A549 (cell line): ENCODE measurements around the gene CCDC50. TPM values are rescaled to one million over a fixed set of nuclear protein-coding genes. Genes with fewer than 3 reads are reported as not detected.

Source experiments
- ATAC-seq, 2 experiments: fragments of 200-7000 bp in 1 of 2; fragments of >200 bp in 1 of 2; cut with Nextera tagmentation in 1 of 2; cut with Tn5 transposase in 1 of 2; 3 replicates each; pipeline versions ENCODE4 v1.8.0 to v1.9.1; 2018 to 2020; ENCODE audit warnings: mild to moderate bottlenecking in 1 of 2, moderate library complexity in 1 of 2
- CTCF ChIA-PET: fragments of 300-600 bp; sonication (Branson Sonifier 250); formaldehyde crosslinking; extraction: SDS; loops from one replicate; lab custom pipeline; 2021; ENCODE audit warnings: antibody characterized with exemption, inconsistent platforms; lab: Yijun Ruan, JAX
- POLR2A ChIA-PET: fragments of 350-600 bp; formaldehyde crosslinking; extraction: SDS; loops from one replicate; lab custom pipeline; 2021; ENCODE audit warnings: antibody characterized with exemption, inconsistent platforms; lab: Yijun Ruan, JAX
- DNase-seq, 2 experiments: peaks; one replicate each; pipeline versions ENCODE4 v3.0.0 to v3.0.0-alpha.2; 2011 to 2016; ENCODE audit warnings: low read depth in 1 of 2, low spot score in 1 of 2
- FAIRE-seq: peaks from 2 replicates; lab custom pipeline; 2011; peaks lifted over from hg19 to GRCh38; lab: Jason Lieb, UNC
- H3K27ac ChIP-seq, 2 experiments: fragments of >200 bp; sonication (Bioruptor Twin); formaldehyde crosslinking; 3 replicates each; pipeline ENCODE4 v1.5.1; 2016 to 2017
- H3K4me1 ChIP-seq: fragments of >200 bp; sonication (Bioruptor Twin); formaldehyde crosslinking; 3 replicates; pipeline ENCODE4 v1.6.1; 2016
- H3K4me2 ChIP-seq: fragments of >200 bp; sonication (Bioruptor Twin); formaldehyde crosslinking; 3 replicates; pipeline ENCODE4 v1.6.1; 2016
- H3K4me3 ChIP-seq: fragments of >200 bp; sonication (Bioruptor Twin); formaldehyde crosslinking; 3 replicates; pipeline ENCODE4 v1.5.1; 2016
- H3K9me3 ChIP-seq: fragments of >200 bp; sonication (Bioruptor Twin); formaldehyde crosslinking; 3 replicates; pipeline ENCODE4 v1.6.1; 2016
- CBX2 ChIP-seq: fragments of 200-600 bp; sonication (generic); IDR thresholded peaks from 2 replicates; pipeline ENCODE4 v1.6.1; 2016; ENCODE audit warnings: low read depth, mild to moderate bottlenecking, borderline replicate concordance
- CBX8 ChIP-seq: fragments of 200-600 bp; sonication (generic); IDR thresholded peaks from 2 replicates; pipeline ENCODE4 v1.6.1; 2016
- CEBPB ChIP-seq, 2 experiments: fragments of >200 bp in 1 of 2; sonication (Bioruptor Twin) in 1 of 2; formaldehyde crosslinking in 1 of 2; IDR thresholded peaks; 2 replicates each; pipeline ENCODE4 v1.6.1; 2012 to 2016
- EP300 ChIP-seq, 2 experiments: fragments of >200 bp; sonication (Bioruptor Twin); formaldehyde crosslinking; IDR thresholded peaks; 2 replicates in 1 of 2; 3 replicates in 1 of 2; pipeline ENCODE4 v1.6.1; 2016 to 2017
- FOSB ChIP-seq: fragments of 250-450 bp; sonication (Bioruptor Pico); IDR thresholded peaks from 2 replicates; pipeline ENCODE4 v1.5.0; 2020; ENCODE audit warnings: mild to moderate bottlenecking, moderate library complexity
- GATA3 ChIP-seq: IDR thresholded peaks from 2 replicates; pipeline ENCODE4 v1.6.1; 2012; ENCODE audit warnings: borderline replicate concordance
- HDAC2 ChIP-seq: fragments of 200-600 bp; sonication (generic); IDR thresholded peaks from 2 replicates; pipeline ENCODE4 v1.6.1; 2016
- JUNB ChIP-seq: fragments of >200 bp; sonication (Bioruptor Twin); formaldehyde crosslinking; IDR thresholded peaks from 2 replicates; pipeline ENCODE4 v1.6.1; 2016
- KDM1A ChIP-seq: fragments of 200-600 bp; sonication (generic); IDR thresholded peaks from 2 replicates; pipeline ENCODE4 v1.6.1; 2016; ENCODE audit warnings: low read depth, mild to moderate bottlenecking
- MAZ ChIP-seq: fragments of 150-350 bp; IDR thresholded peaks from 2 replicates; pipeline ENCODE4 v1.6.1; 2014; ENCODE audit warnings: antibody characterized with exemption, low read depth, low read length, borderline replicate concordance
- POLR2A ChIP-seq: IDR thresholded peaks from 2 replicates; pipeline ENCODE4 v1.6.1; 2012; ENCODE audit warnings: mild to moderate bottlenecking, low read length
- ZNF302 ChIP-seq: fragments of 250-450 bp; sonication (Bioruptor Pico); IDR thresholded peaks from 2 replicates; pipeline ENCODE4 v1.9.0; 2021; ENCODE audit warnings: inconsistent platforms, mild to moderate bottlenecking, moderate library complexity
- ZSCAN20 ChIP-seq: fragments of 250-450 bp; sonication (Bioruptor Pico); IDR thresholded peaks from 2 replicates; pipeline ENCODE4 v1.8.0; 2022; ENCODE audit warnings: mild to moderate bottlenecking, moderate library complexity
- WGBS: methylation state at CpG from one replicate; pipeline ENCODE4 v1.1.6; 2017; ENCODE audit errors: missing lambda C conversion rate; 5-methylcytosine and 5-hydroxymethylcytosine counted together
- polyA plus RNA-seq, 4 experiments: library from polyadenylated mRNA; depleted of rRNA in 3 of 4; stranded (reverse); fragments of >200 nt; fragmentation: RNase III in 1 of 4; extraction: RNeasy Plus Mini Kit Qiagen cat#74134 plus additional on column Dnase treatment in 1 of 4; gene quantifications; 2 replicates in 3 of 4; 3 replicates in 1 of 4; pipeline ENCODE4 v1.2.3, GENCODE V29; 2011 to 2017
- TF ChIP-seq, protein P1 (sequence below): fragments of 200-600 bp; sonication (generic); IDR thresholded peaks from 2 replicates; pipeline ENCODE4 v1.6.1; 2016; ENCODE audit warnings: antibody characterized with exemption, mild to moderate bottlenecking, moderate library complexity
- TF ChIP-seq, protein P2 (sequence below): fragments of >200 bp; sonication (Bioruptor Twin); formaldehyde crosslinking; IDR thresholded peaks from 2 replicates; pipeline ENCODE4 v1.6.1; 2016
- TF ChIP-seq, protein P3 (sequence below): fragments of >200 bp; sonication (Bioruptor Twin); formaldehyde crosslinking; IDR thresholded peaks from 3 replicates; pipeline ENCODE4 v1.5.1; 2016

Gene CCDC50
- polyA plus RNA-seq, 2 of the 4 experiments (the other 2 are of a cell fraction) = 20.1 to 43.8 TPM

- no peak for TF ChIP-seq HDAC2
- TF ChIP-seq CEBPB (IDR thresholded peaks at IDR 0.05) = no peak
- TF ChIP-seq EP300 (IDR thresholded peaks at IDR 0.05) = no peak
- TF ChIP-seq, protein P1, sequence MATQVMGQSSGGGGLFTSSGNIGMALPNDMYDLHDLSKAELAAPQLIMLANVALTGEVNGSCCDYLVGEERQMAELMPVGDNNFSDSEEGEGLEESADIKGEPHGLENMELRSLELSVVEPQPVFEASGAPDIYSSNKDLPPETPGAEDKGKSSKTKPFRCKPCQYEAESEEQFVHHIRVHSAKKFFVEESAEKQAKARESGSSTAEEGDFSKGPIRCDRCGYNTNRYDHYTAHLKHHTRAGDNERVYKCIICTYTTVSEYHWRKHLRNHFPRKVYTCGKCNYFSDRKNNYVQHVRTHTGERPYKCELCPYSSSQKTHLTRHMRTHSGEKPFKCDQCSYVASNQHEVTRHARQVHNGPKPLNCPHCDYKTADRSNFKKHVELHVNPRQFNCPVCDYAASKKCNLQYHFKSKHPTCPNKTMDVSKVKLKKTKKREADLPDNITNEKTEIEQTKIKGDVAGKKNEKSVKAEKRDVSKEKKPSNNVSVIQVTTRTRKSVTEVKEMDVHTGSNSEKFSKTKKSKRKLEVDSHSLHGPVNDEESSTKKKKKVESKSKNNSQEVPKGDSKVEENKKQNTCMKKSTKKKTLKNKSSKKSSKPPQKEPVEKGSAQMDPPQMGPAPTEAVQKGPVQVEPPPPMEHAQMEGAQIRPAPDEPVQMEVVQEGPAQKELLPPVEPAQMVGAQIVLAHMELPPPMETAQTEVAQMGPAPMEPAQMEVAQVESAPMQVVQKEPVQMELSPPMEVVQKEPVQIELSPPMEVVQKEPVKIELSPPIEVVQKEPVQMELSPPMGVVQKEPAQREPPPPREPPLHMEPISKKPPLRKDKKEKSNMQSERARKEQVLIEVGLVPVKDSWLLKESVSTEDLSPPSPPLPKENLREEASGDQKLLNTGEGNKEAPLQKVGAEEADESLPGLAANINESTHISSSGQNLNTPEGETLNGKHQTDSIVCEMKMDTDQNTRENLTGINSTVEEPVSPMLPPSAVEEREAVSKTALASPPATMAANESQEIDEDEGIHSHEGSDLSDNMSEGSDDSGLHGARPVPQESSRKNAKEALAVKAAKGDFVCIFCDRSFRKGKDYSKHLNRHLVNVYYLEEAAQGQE = no peak
- H3K27ac ChIP-seq = peak within 1 kb of the TSS; percentile 92 to 93
- ATAC-seq (peak; percentile 70 to 74), FAIRE-seq (no peak), DNase-seq (peak in 1 of 2 experiments; percentile 29)
- peaks cover 26% of the 10 kb centered on the region for H3K4me1 ChIP-seq
- 0% methylated on average over 9 of the region's 37 CpGs for WGBS
- H3K9me3 ChIP-seq = no peaks in the 10 kb centered on the region
- ChIA-PET POLR2A (no interaction called here), CTCF (interaction anchor here (1.2 kb wide), 1 partner anchor 9 kb away, joined by 3 read pairs; no protein-coding TSS in a partner anchor)
- peak within 1 kb of the TSS; percentile 95 for H3K4me3 ChIP-seq
- H3K4me2 ChIP-seq = peak within 1 kb of the TSS; percentile 99
Observed at GRCh38 chr3:191329654-191330529, 698 bp downstream of the CCDC50 start, which contains the start of gene UTS2B. TSS of gene UTS2B (minus strand) at chr3:191330526. CDS start at chr3:191282189, 48,337 bp downstream.

DNA sequence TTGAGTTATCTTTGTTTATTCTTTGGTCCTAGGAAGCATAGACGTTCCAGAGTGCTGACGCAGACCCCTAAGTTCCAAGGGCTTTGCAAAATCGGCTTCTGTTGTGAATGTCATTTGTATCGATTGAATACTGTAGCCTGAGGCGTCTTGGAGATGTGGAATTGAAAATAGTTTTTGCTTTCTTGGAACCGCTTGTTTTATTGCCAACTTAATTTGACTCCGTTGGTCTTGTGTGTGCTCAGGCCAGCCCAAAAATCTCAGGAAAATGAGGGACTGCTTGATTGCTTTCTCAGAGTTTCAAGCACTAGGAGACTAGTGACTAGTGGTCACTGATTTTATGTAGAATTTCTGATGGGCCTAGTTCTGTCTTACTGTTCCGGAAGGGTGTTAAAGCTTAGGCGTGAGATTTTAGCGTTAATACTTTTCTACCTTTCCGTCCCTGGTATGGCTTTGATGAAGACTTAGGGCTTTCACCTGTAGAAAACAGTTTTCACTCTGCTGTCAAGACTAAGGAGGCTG, 1.4 kb downstream of the CCDC50 start:
- POLR2A ChIA-PET = no interaction called here
- 9% methylated on average over 11 of the region's 11 CpGs for WGBS

More for the DNA sequence above, 1.4 kb downstream of the CCDC50 start:
- TF ChIP-seq, protein P2, sequence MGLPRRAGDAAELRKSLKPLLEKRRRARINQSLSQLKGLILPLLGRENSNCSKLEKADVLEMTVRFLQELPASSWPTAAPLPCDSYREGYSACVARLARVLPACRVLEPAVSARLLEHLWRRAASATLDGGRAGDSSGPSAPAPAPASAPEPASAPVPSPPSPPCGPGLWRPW = no peak
- TF ChIP-seq CBX8 (no peak), ZNF302 (CRISPR knock-in tag) (no peak), CBX2 (no peak), KDM1A (no peak), POLR2A (no peak), MAZ (no peak), GATA3 (no peak), ZSCAN20 (CRISPR knock-in tag) (no peak), FOSB (CRISPR knock-in tag) (no peak), JUNB (no peak)
- TF ChIP-seq, protein P1 = no peak
- TF ChIP-seq, protein P3, sequence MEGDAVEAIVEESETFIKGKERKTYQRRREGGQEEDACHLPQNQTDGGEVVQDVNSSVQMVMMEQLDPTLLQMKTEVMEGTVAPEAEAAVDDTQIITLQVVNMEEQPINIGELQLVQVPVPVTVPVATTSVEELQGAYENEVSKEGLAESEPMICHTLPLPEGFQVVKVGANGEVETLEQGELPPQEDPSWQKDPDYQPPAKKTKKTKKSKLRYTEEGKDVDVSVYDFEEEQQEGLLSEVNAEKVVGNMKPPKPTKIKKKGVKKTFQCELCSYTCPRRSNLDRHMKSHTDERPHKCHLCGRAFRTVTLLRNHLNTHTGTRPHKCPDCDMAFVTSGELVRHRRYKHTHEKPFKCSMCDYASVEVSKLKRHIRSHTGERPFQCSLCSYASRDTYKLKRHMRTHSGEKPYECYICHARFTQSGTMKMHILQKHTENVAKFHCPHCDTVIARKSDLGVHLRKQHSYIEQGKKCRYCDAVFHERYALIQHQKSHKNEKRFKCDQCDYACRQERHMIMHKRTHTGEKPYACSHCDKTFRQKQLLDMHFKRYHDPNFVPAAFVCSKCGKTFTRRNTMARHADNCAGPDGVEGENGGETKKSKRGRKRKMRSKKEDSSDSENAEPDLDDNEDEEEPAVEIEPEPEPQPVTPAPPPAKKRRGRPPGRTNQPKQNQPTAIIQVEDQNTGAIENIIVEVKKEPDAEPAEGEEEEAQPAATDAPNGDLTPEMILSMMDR = no peak
- Histone ChIP-seq H3K4me3 (peak overlapping the region; percentile 95), H3K9me3 (no peaks in the 10 kb centered on the region), H3K4me1 (peaks cover 28% of the 10 kb centered on the region), H3K4me2 (peak overlapping the region; percentile 99), H3K27ac (peak overlapping the region; percentile 92 to 93)
- no peak for DNase-seq
- ATAC-seq = peak in 1 of 2 experiments; percentile 47; a peak in 2 of 6 replicates
- CTCF ChIA-PET = interaction anchor here (1.2 kb wide), 1 partner anchor 9 kb away, joined by 3 read pairs; no protein-coding TSS in a partner anchor
- no peak for FAIRE-seq
